CD8-positive, alpha-beta memory T cell (primary cell): ENCODE measurements around the gene RC3H2. TPM values are rescaled to one million over a fixed set of nuclear protein-coding genes. Genes with fewer than 3 reads are reported as not detected.

Source experiments
- CTCF ChIA-PET: fragments of 350-600 bp; sonication (Branson Sonifier 250); formaldehyde crosslinking; loops from one replicate; lab custom pipeline; 2021; ENCODE audit warnings: antibody characterized with exemption; lab: Charles Lee
- POLR2A ChIA-PET: fragments of 350-600 bp; sonication (Branson Sonifier 250); formaldehyde crosslinking; loops from one replicate; lab custom pipeline; 2021; ENCODE audit warnings: antibody characterized with exemption; lab: Charles Lee
- DNase-seq, 5 donors: peaks; one replicate each; pipeline versions ENCODE4 v3.0.0 to v3.0.0-alpha.2; 2020 to 2022; ENCODE audit warnings: mixed read lengths in 1 of 5
- H3K27ac ChIP-seq: one replicate; pipeline ENCODE4 v1.7.0; 2013; ENCODE audit warnings: low read depth, mild to moderate bottlenecking, low read length, moderate library complexity
- H3K27me3 ChIP-seq: 2 replicates; pipeline ENCODE4 v1.7.0; 2013; ENCODE audit warnings: low read length, mild to moderate bottlenecking; ENCODE audit not compliant: insufficient read depth, poor library complexity, severe bottlenecking
- H3K36me3 ChIP-seq: 2 replicates; pipeline ENCODE4 v1.7.0; 2013; ENCODE audit warnings: mild to moderate bottlenecking, low read length, moderate library complexity; ENCODE audit not compliant: insufficient read depth
- H3K4me1 ChIP-seq: 2 replicates; pipeline ENCODE4 v1.7.0; 2013; ENCODE audit warnings: mild to moderate bottlenecking, low read length, moderate library complexity; ENCODE audit not compliant: insufficient read depth
- H3K4me3 ChIP-seq: 2 replicates; pipeline ENCODE4 v1.7.0; 2013; ENCODE audit warnings: mild to moderate bottlenecking, low read length
- H3K9me3 ChIP-seq: 2 replicates; pipeline ENCODE4 v1.7.0; 2013; ENCODE audit warnings: mild to moderate bottlenecking, low read length
- H3K27ac Mint-ChIP-seq, 8 donors: one replicate each; pipeline ENCODE4 v1.8.0; 2020 to 2021; ENCODE audit warnings: mixed read lengths in 8 of 8, mild to moderate bottlenecking in 6 of 8, inconsistent platforms in 3 of 8, moderate library complexity in 3 of 8
- H3K27me3 Mint-ChIP-seq, 2 donors: one replicate each; pipeline ENCODE4 v1.8.0; 2020 to 2021; ENCODE audit warnings: mixed read lengths in 2 of 2, mild to moderate bottlenecking in 1 of 2, moderate library complexity in 1 of 2
- H3K36me3 Mint-ChIP-seq, 3 donors: one replicate each; pipeline ENCODE4 v1.8.0; 2020 to 2021; ENCODE audit warnings: mixed read lengths in 3 of 3, inconsistent platforms in 1 of 3, mild to moderate bottlenecking in 1 of 3
- H3K4me1 Mint-ChIP-seq, 3 donors: one replicate each; pipeline ENCODE4 v1.8.0; 2020 to 2021; ENCODE audit warnings: mixed read lengths in 3 of 3, inconsistent platforms in 1 of 3, mild to moderate bottlenecking in 1 of 3
- H3K4me3 Mint-ChIP-seq, 7 donors: one replicate each; pipeline ENCODE4 v1.8.0; 2020 to 2021; ENCODE audit warnings: mixed read lengths in 7 of 7, mild to moderate bottlenecking in 6 of 7, moderate library complexity in 4 of 7, inconsistent platforms in 2 of 7
- H3K9me3 Mint-ChIP-seq, 5 donors: one replicate each; pipeline ENCODE4 v1.8.0; 2020 to 2022; ENCODE audit warnings: mixed read lengths in 5 of 5, mild to moderate bottlenecking in 3 of 5, moderate library complexity in 2 of 5, inconsistent platforms in 1 of 5
- polyA plus RNA-seq: library from polyadenylated mRNA; unstranded; fragments of 300-500 nt; fragmentation: Illumina TruSeq; gene quantifications from one replicate; pipeline ENCODE4 v1.2.3, GENCODE V29; 2021
- total RNA-seq, 2 experiments: library from RNA; stranded (reverse); gene quantifications; one replicate each; pipeline ENCODE4 v1.2.3, GENCODE V29; 2021

Gene RC3H2
- total and polyA plus RNA-seq, 3 experiments from 2014 or later, result 32.1 to 34.4 (median 34.0) TPM

- ChIA-PET POLR2A (no interaction called here), CTCF (no interaction called here)
- H3K9me3 Mint-ChIP-seq, result no peaks in the 10 kb centered on the region
- no peaks in the 10 kb centered on the region for H3K27me3 Mint-ChIP-seq
- H3K27ac Mint-ChIP-seq, result peak overlapping the region in 6 of 8 donors; percentile 55 to 82 (median 68)
- Histone ChIP-seq H3K4me3 (no peak overlapping the region), H3K9me3 (no peaks in the 10 kb centered on the region), H3K27ac (no peak overlapping the region), H3K36me3 (peaks cover 28% of the 10 kb centered on the region), H3K27me3 (no peaks in the 10 kb centered on the region), H3K4me1 (peaks cover 20% of the 10 kb centered on the region)
- H3K36me3 Mint-ChIP-seq, result peaks cover 0 to 64% (median 19%) of the 10 kb centered on the region in 3 donors
- no peak for DNase-seq
- peaks cover 46 to 68% (median 67%) of the 10 kb centered on the region in 3 donors for H3K4me1 Mint-ChIP-seq
- peak overlapping the region in 1 of 7 donors; percentile 63 for H3K4me3 Mint-ChIP-seq
These were observed 83.7 kb downstream of the RC3H2 start for GRCh38 chr9:122821278-122821943.

GRCh38 chr9:122820490-122820845 lies 84.7 kb downstream of the RC3H2 start:
- Mint-ChIP-seq H3K36me3 (peaks cover 0 to 61% (median 19%) of the 10 kb centered on the region in 3 donors), H3K9me3 (no peaks in the 10 kb centered on the region), H3K27ac (peak overlapping the region in 4 of 8 donors; percentile 46 to 73 (median 69)), H3K4me1 (peaks cover 51 to 69% (median 68%) of the 10 kb centered on the region in 3 donors), H3K4me3 (peak overlapping the region in 2 of 7 donors; percentile 1 to 58), H3K27me3 (no peaks in the 10 kb centered on the region)
- Histone ChIP-seq H3K36me3 (peaks cover 28% of the 10 kb centered on the region), H3K27ac (no peak overlapping the region), H3K4me1 (peaks cover 21% of the 10 kb centered on the region), H3K27me3 (no peaks in the 10 kb centered on the region), H3K4me3 (no peak overlapping the region), H3K9me3 (no peaks in the 10 kb centered on the region)
- ChIA-PET CTCF (interaction anchor here (1.4 kb wide), 1 partner anchor 9 kb away, joined by 4 read pairs; no protein-coding TSS in a partner anchor), POLR2A (no interaction called here)
- no peak for DNase-seq

GRCh38 chr9:122819791-122820489 lies 85.2 kb downstream of the RC3H2 start:
- Histone ChIP-seq H3K4me1 (peaks cover 22% of the 10 kb centered on the region), H3K4me3 (no peak overlapping the region), H3K27ac (no peak overlapping the region), H3K9me3 (no peaks in the 10 kb centered on the region), H3K27me3 (no peaks in the 10 kb centered on the region), H3K36me3 (peaks cover 28% of the 10 kb centered on the region)
- Mint-ChIP-seq H3K27ac (peak overlapping the region in 6 of 8 donors; percentile 27 to 73 (median 61)), H3K4me1 (peaks cover 52 to 69% (median 67%) of the 10 kb centered on the region in 3 donors), H3K36me3 (peaks cover 0 to 62% (median 19%) of the 10 kb centered on the region in 3 donors), H3K9me3 (no peaks in the 10 kb centered on the region), H3K4me3 (peak overlapping the region in 2 of 7 donors; percentile 1 to 58), H3K27me3 (no peaks in the 10 kb centered on the region)
- ChIA-PET CTCF (interaction anchor here (0.9 to 1.4 kb wide), 2 partner anchors 8 to 9 kb away, joined by 3 to 4 read pairs; partner anchors contain the start of gene PDCL), POLR2A (interaction anchor here (0.7 kb wide), 1 partner anchor 13 kb away, joined by 4 read pairs; no protein-coding TSS in a partner anchor)
- no peak for DNase-seq

GRCh38 chr9:122819326-122819725 lies 85.8 kb downstream of the RC3H2 start:
- no peak for DNase-seq
- H3K4me3 ChIP-seq, result no peak overlapping the region
- no peak overlapping the region for H3K4me3 Mint-ChIP-seq
- H3K27me3 Mint-ChIP-seq, result no peaks in the 10 kb centered on the region
- peaks cover 16% of the 10 kb centered on the region for H3K4me1 ChIP-seq
- no peak overlapping the region for H3K27ac ChIP-seq
- H3K9me3 Mint-ChIP-seq, result no peaks in the 10 kb centered on the region
- POLR2A ChIA-PET, result interaction anchor here (0.7 kb wide), 1 partner anchor 13 kb away, joined by 4 read pairs; no protein-coding TSS in a partner anchor
- peak overlapping the region in 5 of 8 donors; percentile 24 to 75 (median 52) for H3K27ac Mint-ChIP-seq
- H3K4me1 Mint-ChIP-seq, result peaks cover 52 to 67% (median 67%) of the 10 kb centered on the region in 3 donors
- no peaks in the 10 kb centered on the region for H3K9me3 ChIP-seq
- peaks cover 27% of the 10 kb centered on the region for H3K36me3 ChIP-seq
- CTCF ChIA-PET, result interaction anchor here (0.9 to 1.4 kb wide), 2 partner anchors 8 to 9 kb away, joined by 3 to 4 read pairs; partner anchors contain the start of gene PDCL
- peaks cover 0 to 61% (median 16%) of the 10 kb centered on the region in 3 donors for H3K36me3 Mint-ChIP-seq
- no peaks in the 10 kb centered on the region for H3K27me3 ChIP-seq

GRCh38 chr9:122816163-122816867 lies 88.8 kb downstream of the RC3H2 start:
- H3K4me1 ChIP-seq, result peaks cover 14% of the 10 kb centered on the region
- no peaks in the 10 kb centered on the region for H3K9me3 Mint-ChIP-seq
- H3K9me3 ChIP-seq, result no peaks in the 10 kb centered on the region
- CTCF ChIA-PET, result interaction anchor here (0.9 to 1.2 kb wide), 4 partner anchors 8 to 691 kb away, joined by 3 to 4 read pairs (median 4); no protein-coding TSS in a partner anchor
- DNase-seq, result peak; percentile 13 to 51 (median 36)
- H3K4me3 Mint-ChIP-seq, result peak overlapping the region; percentile 48 to 85 (median 79)
- H3K4me1 Mint-ChIP-seq, result peaks cover 37 to 46% (median 40%) of the 10 kb centered on the region in 3 donors
- POLR2A ChIA-PET, result interaction anchor here (0.6 to 2.0 kb wide), 2 partner anchors 12 to 401 kb away, joined by 3 to 6 read pairs; partner anchors contain the start of gene PDCL
- peaks cover 9% of the 10 kb centered on the region for H3K36me3 ChIP-seq
- H3K36me3 Mint-ChIP-seq, result peaks cover 0 to 37% (median 7%) of the 10 kb centered on the region in 3 donors
- H3K27ac Mint-ChIP-seq, result peak overlapping the region; percentile 93 to 98 (median 95)
- no peaks in the 10 kb centered on the region for H3K27me3 ChIP-seq
- H3K4me3 ChIP-seq, result no peak overlapping the region
- no peak overlapping the region for H3K27ac ChIP-seq
- no peaks in the 10 kb centered on the region for H3K27me3 Mint-ChIP-seq

- DNase-seq, result no peak
- Histone ChIP-seq H3K4me3 (no peak overlapping the region), H3K4me1 (peaks cover 14% of the 10 kb centered on the region), H3K27ac (no peak overlapping the region), H3K27me3 (no peaks in the 10 kb centered on the region), H3K36me3 (peaks cover 9% of the 10 kb centered on the region), H3K9me3 (no peaks in the 10 kb centered on the region)
- peaks cover 34 to 43% (median 36%) of the 10 kb centered on the region in 3 donors for H3K4me1 Mint-ChIP-seq
- ChIA-PET CTCF (interaction anchor here (0.8 kb wide), 1 partner anchor 13 kb away, joined by 3 read pairs; no protein-coding TSS in a partner anchor), POLR2A (interaction anchor here (2.0 kb wide), 1 partner anchor 13 kb away, joined by 6 read pairs; the partner anchor contains the start of gene PDCL)
- no peaks in the 10 kb centered on the region for H3K9me3 Mint-ChIP-seq
- H3K36me3 Mint-ChIP-seq, result peaks cover 0 to 32% (median 8%) of the 10 kb centered on the region in 3 donors
- peak overlapping the region in 5 of 7 donors; percentile 70 to 84 (median 79) for H3K4me3 Mint-ChIP-seq
- no peaks in the 10 kb centered on the region for H3K27me3 Mint-ChIP-seq
- peak overlapping the region; percentile 93 to 98 (median 95) for H3K27ac Mint-ChIP-seq
These were observed 89.6 kb downstream of the RC3H2 start for GRCh38 chr9:122815544-122815943.

GRCh38 chr9:122814545-122814944 lies 90.6 kb downstream of the RC3H2 start:
- CTCF ChIA-PET, result interaction anchor here (1.2 kb wide), 1 partner anchor 350 kb away, joined by 4 read pairs; no protein-coding TSS in a partner anchor
- Mint-ChIP-seq H3K9me3 (no peaks in the 10 kb centered on the region), H3K4me1 (peaks cover 26 to 33% (median 26%) of the 10 kb centered on the region in 3 donors), H3K36me3 (peaks cover 0 to 22% (median 2%) of the 10 kb centered on the region in 3 donors), H3K27me3 (no peaks in the 10 kb centered on the region), H3K4me3 (peak overlapping the region in 1 of 7 donors; percentile 32), H3K27ac (peak overlapping the region in 6 of 8 donors; percentile 33 to 72 (median 58))
- DNase-seq, result no peak
- Histone ChIP-seq H3K4me1 (peaks cover 14% of the 10 kb centered on the region), H3K27ac (no peak overlapping the region), H3K36me3 (no peaks in the 10 kb centered on the region), H3K4me3 (no peak overlapping the region), H3K9me3 (no peaks in the 10 kb centered on the region), H3K27me3 (no peaks in the 10 kb centered on the region)
- POLR2A ChIA-PET, result no interaction called here
